HepG2 (cell line): ENCODE measurements around the gene UBC. TPM values are rescaled to one million over a fixed set of nuclear protein-coding genes. Genes with fewer than 3 reads are reported as not detected.

Experiments
- ARNT2 ChIP-seq: sonication (generic); formaldehyde crosslinking; IDR thresholded peaks from 2 replicates; pipeline ENCODE4 v1.8.0; 2022; ENCODE audit warnings: mild to moderate bottlenecking, low read depth, missing genetic modification reagents, moderate library complexity
- ATF7-NPFF ChIP-seq: sonication (generic); formaldehyde crosslinking; IDR thresholded peaks from 2 replicates; pipeline ENCODE4 v1.8.1; 2023; ENCODE audit warnings: mild to moderate bottlenecking, low read depth, missing genetic modification reagents, moderate library complexity
- EZH2 ChIP-seq: conservative IDR thresholded peaks from 2 replicates; pipeline ENCODE4 v1.6.1; 2012; ENCODE audit warnings: mild to moderate bottlenecking, low read depth, low read length, moderate library complexity
- KLF11 ChIP-seq: IDR thresholded peaks from 2 replicates; pipeline ENCODE4 v1.6.1; 2016; ENCODE audit warnings: missing compliant biosample characterization
- NFRKB ChIP-seq: fragments of 450-650 bp; IDR thresholded peaks from 2 replicates; pipeline ENCODE4 v1.6.1; 2017
- RXRB ChIP-seq: IDR thresholded peaks from 2 replicates; pipeline ENCODE4 v1.6.1; 2016; ENCODE audit warnings: borderline replicate concordance, missing genetic modification reagents, missing compliant biosample characterization
- SALL1 ChIP-seq: sonication (generic); formaldehyde crosslinking; IDR thresholded peaks from 2 replicates; pipeline ENCODE4 v1.8.0; 2022; ENCODE audit warnings: mild to moderate bottlenecking, missing genetic modification reagents
- SALL2 ChIP-seq: sonication (generic); formaldehyde crosslinking; IDR thresholded peaks from 2 replicates; pipeline ENCODE4 v1.8.1; 2023; ENCODE audit warnings: mild to moderate bottlenecking, missing genetic modification reagents, inconsistent platforms
- SP140L ChIP-seq: sonication (generic); formaldehyde crosslinking; IDR thresholded peaks from 2 replicates; pipeline ENCODE4 v1.4.0; 2020; ENCODE audit warnings: missing genetic modification reagents, borderline replicate concordance
- SP4 ChIP-seq: sonication (generic); formaldehyde crosslinking; IDR thresholded peaks from 2 replicates; pipeline ENCODE4 v1.8.1; 2023; ENCODE audit warnings: mild to moderate bottlenecking, missing genetic modification reagents
- TFDP2 ChIP-seq: sonication (generic); formaldehyde crosslinking; IDR thresholded peaks from 2 replicates; pipeline ENCODE4 v1.4.0; 2020; ENCODE audit warnings: missing genetic modification reagents
- THAP9 ChIP-seq: sonication (generic); formaldehyde crosslinking; IDR thresholded peaks from 2 replicates; pipeline ENCODE4; 2020; ENCODE audit warnings: missing genetic modification reagents, mild to moderate bottlenecking, borderline replicate concordance
- THYN1 ChIP-seq: sonication (generic); formaldehyde crosslinking; IDR thresholded peaks from 2 replicates; pipeline ENCODE4 v1.8.1; 2023; ENCODE audit warnings: low read depth, mild to moderate bottlenecking, moderate library complexity, missing genetic modification reagents, borderline replicate concordance
- ZBTB4 ChIP-seq: sonication (generic); formaldehyde crosslinking; IDR thresholded peaks from 2 replicates; pipeline ENCODE4 v1.4.0; 2020; ENCODE audit warnings: missing genetic modification reagents, mild to moderate bottlenecking, borderline replicate concordance
- ZNF639 ChIP-seq: conservative IDR thresholded peaks from 2 replicates; pipeline ENCODE4 v1.6.1; 2018; ENCODE audit warnings: missing genetic modification reagents
- ZNF878 ChIP-seq: sonication (generic); formaldehyde crosslinking; IDR thresholded peaks from 2 replicates; pipeline ENCODE4 v1.8.1; 2023; ENCODE audit warnings: mild to moderate bottlenecking, missing genetic modification reagents, moderate library complexity
- polyA plus RNA-seq, 8 experiments: library from polyadenylated mRNA; depleted of rRNA in 3 of 8; stranded (reverse) in 7 of 8; unstranded in 1 of 8; fragments of >200 nt; fragmentation: Illumina TruSeq in 4 of 8; extraction: Trizol in 4 of 8; gene quantifications; 2 replicates each; pipeline versions ENCODE4 v1.2.1 to v1.2.3, GENCODE V29; 2011 to 2016; ENCODE audit warnings: low read depth in 4 of 8, missing spikeins in 1 of 8, mixed read lengths in 1 of 8; ENCODE audit not compliant: insufficient read depth in 1 of 8
- total RNA-seq, 5 experiments: library from RNA; depleted of rRNA; stranded (reverse); fragments of >200 nt; fragmentation: Illumina TruSeq; extraction: Trizol; gene quantifications; 2 replicates each; pipeline ENCODE4 v1.2.3, GENCODE V29; 2016; ENCODE audit warnings: low read depth in 1 of 5

Gene UBC
- total and polyA plus RNA-seq, 2 of the 13 experiments (the other 11 are each of a cell fraction or from before 2014, with no cell fraction given): 805 to 1,432 TPM

- 0 out of 2 replicates have a peak, but pooled peaks have one; percentile 32 for TF ChIP-seq ARNT2
- no peak for TF ChIP-seq SP4
- 0 out of 2 replicates have a peak, but pooled peaks have one; percentile 8 for TF ChIP-seq SALL1
- TF ChIP-seq ATF7-NPFF (CRISPR knock-in tag): 0 out of 2 replicates have a peak, but pooled peaks have one; percentile 37
- TF ChIP-seq THYN1 (CRISPR knock-in tag): no peak
- no peak for TF ChIP-seq EZH2
- no peak for TF ChIP-seq TFDP2
- TF ChIP-seq ZBTB4: peak; percentile 72; the same call in 1 of the 2 replicates
- no peak for TF ChIP-seq ZNF639 (CRISPR knock-in tag)
- no peak for TF ChIP-seq ZNF878 (CRISPR knock-in tag)
- no peak for TF ChIP-seq SP140L
- no peak for TF ChIP-seq THAP9 (CRISPR knock-in tag)
- TF ChIP-seq RXRB (CRISPR knock-in tag): peak; percentile 34; the same call in 1 of the 2 replicates
- TF ChIP-seq SALL2 (CRISPR knock-in tag): no peak
- TF ChIP-seq KLF11 (CRISPR knock-in tag): no peak
- TF ChIP-seq NFRKB: no peak
Measured at GRCh38 chr12:124872068-124872719, 42.3 kb downstream of the UBC start (continued).
